ENCODE measurements around the gene FAM83B. TPM values are rescaled to one million over a fixed set of nuclear protein-coding genes. Genes with fewer than 3 reads are reported as not detected.
"Not testable (repeated sequence)": the region's sequence is repeated elsewhere in the genome, so short reads cannot be mapped to it uniquely, and the experiment has no call there.

FAM83B gene
- total RNA-seq, 2 experiments from 2014 or later: not detected

DNA sequence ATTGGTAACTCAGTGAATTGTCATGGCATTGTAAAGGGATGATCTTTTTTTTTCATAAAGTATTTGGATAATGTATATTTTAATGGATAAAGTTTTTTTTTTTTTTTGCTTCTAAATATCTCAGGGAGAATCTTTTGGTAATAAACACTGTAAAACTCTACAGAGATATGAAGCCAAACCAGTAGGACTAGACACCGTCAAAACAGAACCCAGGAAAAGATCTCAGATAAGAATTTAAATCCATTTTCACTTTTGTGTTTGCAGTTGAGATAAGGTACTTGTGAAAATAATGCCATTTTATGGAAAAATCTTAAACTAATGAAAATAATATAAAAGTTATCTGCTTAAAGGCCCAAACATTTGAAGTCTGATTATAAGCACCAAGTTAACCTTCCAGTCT, 27.0 kb downstream of the FAM83B start:
- Mint-ChIP-seq H3K4me3 (no peak overlapping the region), H3K4me1 (no peaks in the 10 kb centered on the region), H3K27ac (no peak overlapping the region), H3K27me3 (no peaks in the 10 kb centered on the region), H3K9me3 (peaks cover 2% of the 10 kb centered on the region), H3K36me3 (no peaks in the 10 kb centered on the region)
- ATAC-seq (ENCODE audit: low read depth) (no peak), DNase-seq (no peak)
- POLR2A ChIA-PET: interaction anchor here (0.7 kb wide), 1 partner anchor 936 kb away, joined by 5 read pairs; no protein-coding TSS in a partner anchor

DNA sequence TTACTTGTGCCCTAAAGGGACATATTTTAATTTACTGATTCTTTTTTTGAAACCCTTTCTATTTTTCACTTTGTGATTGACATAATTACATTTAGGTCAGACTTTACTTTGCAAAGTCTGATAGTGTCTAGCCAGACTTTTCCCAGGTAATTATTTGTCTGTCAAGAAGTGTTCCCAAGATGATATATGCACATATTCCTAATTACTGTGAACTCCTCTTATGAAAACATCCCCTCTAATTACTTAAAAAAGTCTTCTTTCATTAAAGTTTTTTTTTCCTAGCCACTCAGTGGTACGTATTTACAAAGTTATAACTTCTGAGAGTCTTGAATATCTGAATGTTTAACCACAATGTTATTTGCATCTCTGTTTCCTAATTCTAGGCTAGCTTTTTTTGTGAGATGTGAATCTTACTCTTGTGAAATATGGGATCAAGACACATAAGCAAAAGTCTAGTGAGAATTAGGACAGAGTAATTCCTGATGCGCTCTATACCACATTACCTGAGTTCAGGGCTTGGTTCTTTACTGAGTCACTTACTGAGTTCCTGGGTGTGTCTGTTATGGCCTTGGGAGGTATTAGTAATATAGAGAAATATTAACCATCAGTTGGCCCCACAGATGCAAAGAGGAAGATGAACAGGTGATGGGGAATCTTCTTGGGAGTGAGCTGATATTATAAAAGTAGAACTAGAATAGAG, 27.9 kb downstream of the FAM83B start:
- peaks cover 2% of the 10 kb centered on the region for H3K9me3 Mint-ChIP-seq
- H3K36me3 Mint-ChIP-seq: no peaks in the 10 kb centered on the region
- no peak overlapping the region for H3K4me3 Mint-ChIP-seq
- H3K27me3 Mint-ChIP-seq: no peaks in the 10 kb centered on the region
- ATAC-seq (ENCODE audit: low read depth) (no peak), DNase-seq (no peak)
- no peaks in the 10 kb centered on the region for H3K4me1 Mint-ChIP-seq
- H3K27ac Mint-ChIP-seq: no peak overlapping the region
- POLR2A ChIA-PET: no interaction called here

DNA sequence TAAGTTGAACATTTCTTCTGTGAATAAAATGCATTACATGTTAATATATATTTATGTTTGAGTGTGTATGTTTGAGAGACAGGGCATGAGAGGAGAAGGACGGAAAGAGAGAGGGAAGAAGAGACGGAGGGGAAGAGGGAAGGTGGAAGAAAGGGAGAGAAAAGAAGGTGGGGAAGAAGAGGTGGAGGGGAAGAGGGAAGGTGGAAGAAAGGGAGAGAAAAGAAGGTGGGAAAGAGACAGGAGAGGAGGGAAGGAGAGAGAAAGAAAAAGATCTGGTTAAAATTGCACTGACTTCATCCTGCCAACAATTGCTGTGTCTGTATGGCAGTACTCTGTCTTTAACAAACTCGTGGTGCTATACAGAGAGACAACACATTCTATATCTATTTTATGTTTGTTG, 29.0 kb downstream of the FAM83B start:
- no peaks in the 10 kb centered on the region for H3K27me3 Mint-ChIP-seq
- POLR2A ChIA-PET: no interaction called here
- H3K27ac Mint-ChIP-seq: no peak overlapping the region
- no peaks in the 10 kb centered on the region for H3K36me3 Mint-ChIP-seq
- no peaks in the 10 kb centered on the region for H3K4me1 Mint-ChIP-seq
- H3K4me3 Mint-ChIP-seq: no peak overlapping the region
- DNase-seq (no peak), ATAC-seq (ENCODE audit: low read depth) (no peak)
- H3K9me3 Mint-ChIP-seq: peaks cover 2% of the 10 kb centered on the region

DNA sequence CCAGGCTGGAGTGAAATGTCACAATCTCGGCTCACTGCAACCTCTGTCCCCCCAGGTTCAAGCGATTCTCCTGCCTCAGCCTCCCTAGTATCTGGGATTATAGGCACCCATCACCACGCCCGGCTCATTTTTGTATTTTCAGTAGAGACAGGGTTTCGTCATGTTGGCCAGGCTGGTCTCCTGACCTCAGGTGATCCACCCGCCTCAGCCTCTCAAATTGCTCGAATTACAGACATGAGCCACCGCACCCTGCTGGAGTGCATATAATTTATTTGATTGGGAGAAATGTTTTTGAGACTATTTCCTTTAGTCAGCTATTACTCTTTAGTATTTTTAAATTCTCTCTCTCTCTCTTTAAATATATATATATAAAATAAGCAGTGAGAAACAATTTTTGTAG, 29.8 kb downstream of the FAM83B start:
- H3K27me3 Mint-ChIP-seq: no peaks in the 10 kb centered on the region
- H3K9me3 Mint-ChIP-seq: peaks cover 2% of the 10 kb centered on the region
- no peak overlapping the region for H3K27ac Mint-ChIP-seq
- DNase-seq (no peak), ATAC-seq (ENCODE audit: low read depth) (no peak)
- no peaks in the 10 kb centered on the region for H3K36me3 Mint-ChIP-seq
- POLR2A ChIA-PET: no interaction called here
- H3K4me1 Mint-ChIP-seq: no peaks in the 10 kb centered on the region
- no peak overlapping the region for H3K4me3 Mint-ChIP-seq

DNA sequence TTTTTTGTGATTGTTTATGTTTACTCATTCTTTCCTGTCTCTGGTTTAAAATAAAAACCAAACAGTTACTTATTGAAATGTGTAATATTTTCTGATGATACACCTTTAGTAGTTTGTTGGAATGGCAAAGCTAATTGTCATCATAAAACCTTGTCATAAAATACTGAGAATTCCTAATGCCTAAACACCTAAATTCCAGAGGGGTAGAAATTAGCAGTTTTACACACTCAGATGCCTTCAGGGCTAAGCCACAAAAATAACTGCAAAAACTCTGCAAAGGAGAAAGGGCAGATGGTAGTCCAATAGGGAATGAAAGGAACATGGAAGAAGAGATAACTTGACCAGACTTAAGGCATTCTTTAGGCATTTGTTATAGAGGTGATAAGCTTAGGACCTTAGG, 30.3 kb downstream of the FAM83B start:
- no peaks in the 10 kb centered on the region for H3K4me1 Mint-ChIP-seq
- DNase-seq (no peak), ATAC-seq (ENCODE audit: low read depth) (no peak)
- POLR2A ChIA-PET: no interaction called here
- H3K4me3 Mint-ChIP-seq: no peak overlapping the region
- H3K27me3 Mint-ChIP-seq: no peaks in the 10 kb centered on the region
- H3K36me3 Mint-ChIP-seq: no peaks in the 10 kb centered on the region
- no peak overlapping the region for H3K27ac Mint-ChIP-seq
- peaks cover 2% of the 10 kb centered on the region for H3K9me3 Mint-ChIP-seq

- H3K4me3 Mint-ChIP-seq: no peak overlapping the region
- no peaks in the 10 kb centered on the region for H3K4me1 Mint-ChIP-seq
- no peaks in the 10 kb centered on the region for H3K27me3 Mint-ChIP-seq
- POLR2A ChIA-PET: no interaction called here
- no peaks in the 10 kb centered on the region for H3K36me3 Mint-ChIP-seq
- H3K9me3 Mint-ChIP-seq: peaks cover 2% of the 10 kb centered on the region
- no peak overlapping the region for H3K27ac Mint-ChIP-seq
- ATAC-seq (ENCODE audit: low read depth) (no peak), DNase-seq (no peak)
Observed at GRCh38 chr6:54877713-54878317, 31.2 kb downstream of the FAM83B start.

DNA sequence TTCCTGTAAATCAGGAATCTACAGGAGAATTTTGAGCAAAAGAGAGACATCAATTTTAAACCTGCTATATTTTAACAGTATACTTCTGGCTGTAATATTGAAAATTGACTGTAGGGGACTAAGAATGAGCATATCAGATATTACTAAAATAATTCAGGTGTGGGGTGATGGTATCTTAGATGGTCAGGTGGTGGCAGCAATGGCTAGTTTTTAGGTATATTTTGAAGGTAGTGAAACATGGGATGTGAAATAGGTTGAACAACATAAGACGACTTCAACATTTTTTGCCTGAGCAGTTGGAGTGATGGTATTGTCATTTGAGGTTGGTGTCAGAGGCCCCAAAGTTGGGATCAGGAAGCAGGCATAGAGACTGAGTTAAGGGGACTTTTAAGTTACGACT, 32.1 kb downstream of the FAM83B start:
- H3K4me1 Mint-ChIP-seq: no peaks in the 10 kb centered on the region
- H3K36me3 Mint-ChIP-seq: no peaks in the 10 kb centered on the region
- peaks cover 2% of the 10 kb centered on the region for H3K9me3 Mint-ChIP-seq
- DNase-seq: no peak
- H3K4me3 Mint-ChIP-seq: no peak overlapping the region
- POLR2A ChIA-PET: no interaction called here
- no peak overlapping the region for H3K27ac Mint-ChIP-seq
- ATAC-seq (ENCODE audit: low read depth): no peak
- no peaks in the 10 kb centered on the region for H3K27me3 Mint-ChIP-seq

DNA sequence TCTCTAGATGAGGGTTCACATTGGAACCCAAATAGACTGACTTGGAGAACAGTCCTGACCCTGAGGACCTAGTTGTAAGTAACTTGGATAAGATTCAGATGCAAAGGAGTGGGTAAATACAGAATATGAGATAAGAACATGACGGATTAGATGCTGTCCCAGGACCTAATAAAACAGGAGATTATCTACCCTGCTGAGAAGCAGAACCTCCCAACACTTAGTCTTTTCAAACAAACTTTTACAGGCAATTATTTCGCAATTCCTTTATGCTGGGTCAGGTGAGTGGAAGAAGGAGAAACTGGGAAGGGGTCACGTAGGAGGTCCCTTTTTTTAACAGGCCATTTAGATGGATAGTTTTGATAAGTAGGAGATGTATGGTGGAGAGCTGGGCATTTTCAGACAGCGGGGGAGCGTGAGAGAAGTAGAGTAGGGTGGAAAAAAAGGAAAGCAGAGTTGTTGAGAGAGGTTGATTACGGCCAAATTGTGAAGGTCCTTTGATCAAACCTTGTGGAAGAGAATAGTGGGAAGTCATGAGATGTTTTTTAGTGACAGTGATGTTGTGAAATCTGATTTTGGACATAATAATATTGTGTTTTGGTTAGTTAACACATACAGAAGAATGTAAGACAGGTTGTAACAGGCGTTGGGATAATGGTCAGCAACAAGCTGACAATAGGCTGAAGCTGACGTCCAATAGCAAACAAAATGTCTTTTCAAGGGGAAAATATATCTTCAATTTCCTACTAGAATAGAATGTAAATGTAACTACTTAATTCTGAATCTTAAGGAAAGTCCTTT, 32.8 kb downstream of the FAM83B start:
- Mint-ChIP-seq H3K9me3 (peaks cover 3% of the 10 kb centered on the region), H3K27ac (no peak overlapping the region), H3K4me3 (no peak overlapping the region), H3K4me1 (no peaks in the 10 kb centered on the region), H3K36me3 (no peaks in the 10 kb centered on the region), H3K27me3 (no peaks in the 10 kb centered on the region)
- no peak for DNase-seq
- ATAC-seq (ENCODE audit: low read depth): no peak
- POLR2A ChIA-PET: no interaction called here

DNA sequence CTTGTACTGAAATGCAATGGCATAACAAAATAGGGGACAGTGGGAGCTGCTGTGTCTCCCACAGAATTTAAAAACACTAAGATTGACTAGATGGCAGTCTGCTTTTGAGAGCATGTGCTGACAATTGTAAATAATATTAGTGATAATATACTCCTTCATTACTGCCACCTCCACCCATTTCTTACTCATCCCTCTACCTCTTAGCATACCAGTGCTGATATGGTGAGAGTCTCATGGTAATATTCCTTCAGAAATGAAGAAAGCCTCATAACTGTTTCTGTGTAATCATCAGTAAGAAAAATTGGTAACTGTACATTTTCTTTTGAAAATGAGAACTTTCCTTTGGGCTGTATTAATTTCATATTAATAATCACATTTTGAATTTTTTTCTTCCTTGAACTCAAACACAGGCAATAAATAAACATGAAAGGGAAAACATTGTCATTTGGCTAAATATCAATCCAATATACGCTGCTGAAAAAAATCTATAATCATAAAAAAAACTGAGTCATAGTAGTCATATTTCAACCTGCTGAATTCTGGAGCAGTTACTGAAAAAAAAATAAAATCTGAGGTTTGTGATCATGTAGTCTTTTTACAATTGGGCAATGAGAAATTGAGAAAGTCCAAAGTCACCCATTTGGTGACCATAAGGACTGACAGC, 34.6 kb downstream of the FAM83B start:
- POLR2A ChIA-PET: no interaction called here
- Mint-ChIP-seq H3K4me3 (no peak overlapping the region), H3K4me1 (no peaks in the 10 kb centered on the region), H3K27ac (no peak overlapping the region), H3K27me3 (no peaks in the 10 kb centered on the region), H3K9me3 (peaks cover 4% of the 10 kb centered on the region), H3K36me3 (no peaks in the 10 kb centered on the region)
- no peak for ATAC-seq (ENCODE audit: low read depth)
- DNase-seq: no peak

DNA sequence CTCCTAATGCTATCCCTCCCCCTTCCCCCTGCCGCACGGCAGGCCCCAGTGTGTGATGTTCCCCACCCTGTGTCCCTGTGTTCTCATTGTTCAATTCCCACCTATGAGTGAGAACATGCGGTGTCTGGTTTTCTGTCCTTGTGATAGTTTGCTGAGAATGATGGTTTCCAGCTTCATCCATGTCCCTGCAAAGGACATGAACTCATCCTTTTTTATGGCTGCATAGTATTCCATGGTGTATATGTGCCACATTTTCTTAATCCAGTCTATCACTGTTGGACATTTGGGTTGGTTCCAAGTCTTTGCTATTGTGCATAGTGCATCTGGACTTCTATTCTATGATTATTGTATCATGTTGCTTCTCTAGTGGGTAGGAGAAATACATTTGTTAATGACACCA, 35.3 kb downstream of the FAM83B start:
- DNase-seq; H3K27ac Mint-ChIP-seq; H3K4me3 Mint-ChIP-seq; ATAC-seq (ENCODE audit: low read depth); H3K27me3 Mint-ChIP-seq; POLR2A ChIA-PET; H3K9me3 Mint-ChIP-seq; H3K36me3 Mint-ChIP-seq; H3K4me1 Mint-ChIP-seq: not testable (repeated sequence)

- no peak for ATAC-seq (ENCODE audit: low read depth)
Observed at GRCh38 chr6:54886932-54887584, 40.5 kb downstream of the FAM83B start.

GRCh38 chr6:54891536-54891935, 45.0 kb downstream of the FAM83B start:
- no peaks in the 10 kb centered on the region for H3K4me1 Mint-ChIP-seq
- no peak overlapping the region for H3K27ac Mint-ChIP-seq
- no peaks in the 10 kb centered on the region for H3K9me3 Mint-ChIP-seq
- H3K4me3 Mint-ChIP-seq: no peak overlapping the region
- no peaks in the 10 kb centered on the region for H3K27me3 Mint-ChIP-seq
- DNase-seq (no peak), ATAC-seq (ENCODE audit: low read depth) (no peak)
- no peaks in the 10 kb centered on the region for H3K36me3 Mint-ChIP-seq
- POLR2A ChIA-PET: no interaction called here

More at GRCh38 chr6:54886932-54887584, 40.5 kb downstream of the FAM83B start:
- peaks cover 1% of the 10 kb centered on the region for H3K9me3 Mint-ChIP-seq
- H3K4me1 Mint-ChIP-seq: no peaks in the 10 kb centered on the region
- H3K4me3 Mint-ChIP-seq: no peak overlapping the region
- H3K27me3 Mint-ChIP-seq: no peaks in the 10 kb centered on the region
- no peak overlapping the region for H3K27ac Mint-ChIP-seq
- no peak for DNase-seq
- H3K36me3 Mint-ChIP-seq: no peaks in the 10 kb centered on the region
- POLR2A ChIA-PET: no interaction called here

DNA sequence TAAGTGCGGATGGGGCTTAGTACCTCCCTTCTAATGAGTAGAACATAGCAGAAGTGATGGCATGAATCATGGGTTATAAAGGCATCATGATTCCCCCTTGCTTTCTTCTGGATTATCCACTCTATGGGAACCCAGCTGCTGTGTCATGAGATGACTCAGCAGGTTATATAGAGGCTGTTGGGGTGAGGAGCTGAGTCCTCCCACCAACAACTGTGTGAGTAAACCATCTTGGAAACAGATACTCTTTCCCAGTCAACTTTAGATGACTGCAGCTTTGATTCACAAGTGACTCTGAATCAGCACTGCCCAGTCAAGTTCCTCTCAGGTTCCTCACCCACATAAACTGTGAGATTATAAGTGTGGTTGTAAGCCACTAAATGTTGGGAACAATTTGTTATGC, 46.3 kb downstream of the FAM83B start:
- no peak overlapping the region for H3K4me3 Mint-ChIP-seq
- no peaks in the 10 kb centered on the region for H3K27me3 Mint-ChIP-seq
- POLR2A ChIA-PET: no interaction called here
- no peak overlapping the region for H3K27ac Mint-ChIP-seq
- no peak for ATAC-seq (ENCODE audit: low read depth)
- no peaks in the 10 kb centered on the region for H3K4me1 Mint-ChIP-seq
- DNase-seq: no peak
- H3K9me3 Mint-ChIP-seq: no peaks in the 10 kb centered on the region
- no peaks in the 10 kb centered on the region for H3K36me3 Mint-ChIP-seq

Measured in activated naive CD8-positive, alpha-beta T cell treated with anti-CD3 and anti-CD28 coated beads, Interleukin-2, amount 10 ng/mL, durations not matched to agents 7 days and 5 days (primary cell).